ENCODE data around the gene DYNLRB2.

- TF ChIP-seq CTCF (IDR thresholded peaks at IDR 0.05; ENCODE audit: insufficient read depth, low read length) = no peak
- TF ChIP-seq REST (IDR thresholded peaks at IDR 0.05; ENCODE audit: insufficient replicate concordance, low read depth) = no peak
- no peak for TF ChIP-seq POLR2AphosphoS5 (IDR thresholded peaks at IDR 0.05; ENCODE audit: low read depth)
- TF ChIP-seq SPI1 (IDR thresholded peaks at IDR 0.05; ENCODE audit: borderline replicate concordance, low read depth) = no peak
- no peak for TF ChIP-seq GABPA (IDR thresholded peaks at IDR 0.05; ENCODE audit: low read depth)
Observed at GRCh38 chr16:80564394-80564793, 23.6 kb downstream of the DYNLRB2 start.

Measured in HL-60 (cell line).